Measurements from ENCODE around the gene SPNS3.

The SPNS3 gene

DNA sequence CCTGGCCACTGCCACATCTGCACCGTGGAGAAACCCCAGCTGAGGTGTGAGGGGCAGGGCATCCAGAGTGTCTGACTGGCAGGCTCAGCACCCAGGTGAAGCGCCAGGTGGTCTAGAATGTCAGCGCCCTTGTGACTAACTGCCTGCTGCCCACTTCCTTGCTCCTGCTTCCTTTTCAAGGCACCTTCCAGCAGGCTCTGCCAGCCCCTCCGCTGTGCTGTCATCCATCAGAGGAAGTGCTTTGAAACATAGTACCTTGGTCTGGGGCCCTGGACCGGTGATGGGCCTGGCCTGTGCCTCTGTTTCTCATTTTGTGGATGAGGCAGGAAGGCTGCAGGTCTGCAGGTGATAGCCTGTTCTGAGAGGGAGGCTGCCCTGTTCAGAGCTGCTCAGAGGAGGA, 70.4 kb downstream of the SPNS3 start:
- TF ChIP-seq, protein P1, sequence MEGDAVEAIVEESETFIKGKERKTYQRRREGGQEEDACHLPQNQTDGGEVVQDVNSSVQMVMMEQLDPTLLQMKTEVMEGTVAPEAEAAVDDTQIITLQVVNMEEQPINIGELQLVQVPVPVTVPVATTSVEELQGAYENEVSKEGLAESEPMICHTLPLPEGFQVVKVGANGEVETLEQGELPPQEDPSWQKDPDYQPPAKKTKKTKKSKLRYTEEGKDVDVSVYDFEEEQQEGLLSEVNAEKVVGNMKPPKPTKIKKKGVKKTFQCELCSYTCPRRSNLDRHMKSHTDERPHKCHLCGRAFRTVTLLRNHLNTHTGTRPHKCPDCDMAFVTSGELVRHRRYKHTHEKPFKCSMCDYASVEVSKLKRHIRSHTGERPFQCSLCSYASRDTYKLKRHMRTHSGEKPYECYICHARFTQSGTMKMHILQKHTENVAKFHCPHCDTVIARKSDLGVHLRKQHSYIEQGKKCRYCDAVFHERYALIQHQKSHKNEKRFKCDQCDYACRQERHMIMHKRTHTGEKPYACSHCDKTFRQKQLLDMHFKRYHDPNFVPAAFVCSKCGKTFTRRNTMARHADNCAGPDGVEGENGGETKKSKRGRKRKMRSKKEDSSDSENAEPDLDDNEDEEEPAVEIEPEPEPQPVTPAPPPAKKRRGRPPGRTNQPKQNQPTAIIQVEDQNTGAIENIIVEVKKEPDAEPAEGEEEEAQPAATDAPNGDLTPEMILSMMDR (IDR thresholded peaks at IDR 0.05; ENCODE audit: borderline replicate concordance, insufficient read depth, low read depth, low read length): no peak
- no peak overlapping the region for H3K4me3 ChIP-seq (ENCODE audit: low read depth, low read length)

DNA sequence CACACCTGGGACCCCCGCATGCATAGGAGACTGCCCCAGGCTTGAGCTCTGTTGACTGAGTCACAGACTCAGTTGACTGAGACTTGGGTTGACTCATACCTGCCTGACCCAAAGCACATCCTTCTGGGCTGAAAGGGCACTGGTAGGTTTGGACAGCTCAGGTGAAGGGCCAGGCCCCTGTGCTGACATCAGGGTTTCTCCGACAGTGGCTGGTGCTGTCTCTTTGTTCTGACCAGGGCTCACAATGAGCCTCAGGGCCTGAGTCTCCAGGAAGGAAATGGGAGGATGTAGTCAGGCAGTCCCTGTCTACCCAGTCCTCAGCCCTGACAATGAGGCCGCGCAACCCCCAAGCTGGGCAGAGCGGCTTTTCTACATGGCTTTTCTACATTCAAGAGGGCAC, 71.4 kb downstream of the SPNS3 start:
- TF ChIP-seq, protein P1 (IDR thresholded peaks at IDR 0.05; ENCODE audit: borderline replicate concordance, insufficient read depth, low read depth, low read length): no peak
- no peak overlapping the region for H3K4me3 ChIP-seq (ENCODE audit: low read depth, low read length)

DNA sequence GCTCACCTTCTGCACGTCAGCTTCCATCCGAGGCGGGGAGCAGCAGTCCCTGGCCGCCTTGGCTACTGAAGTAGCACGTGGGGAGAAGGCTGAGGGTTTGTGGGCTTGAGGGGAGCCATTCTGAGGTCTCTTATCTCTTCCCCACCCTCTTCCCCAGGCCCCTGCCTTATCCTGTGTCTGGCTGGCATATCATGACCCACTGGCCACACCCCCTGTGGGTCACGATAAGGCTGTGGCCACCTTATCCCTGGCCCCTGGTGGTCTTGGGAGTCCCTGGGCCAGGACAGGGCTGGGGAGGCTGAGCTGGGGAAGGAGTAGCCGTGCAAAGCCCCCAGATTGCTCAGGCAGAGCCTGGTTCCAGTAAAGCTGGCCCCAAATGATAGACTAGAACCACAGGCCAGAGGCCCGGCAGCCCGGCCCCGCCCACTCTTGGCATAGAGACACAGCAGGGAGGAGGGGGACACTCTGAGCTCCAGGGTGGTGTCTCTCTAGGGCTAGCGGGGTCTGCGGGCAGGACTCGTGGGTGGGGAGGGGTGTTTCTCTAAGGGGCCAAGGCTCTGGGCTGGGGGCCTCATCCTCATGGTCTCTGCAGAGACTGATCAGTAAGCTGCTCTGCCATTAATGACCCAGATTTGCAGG, 72.6 kb downstream of the SPNS3 start:
- H3K4me3 ChIP-seq (ENCODE audit: low read depth, low read length): no peak overlapping the region
- TF ChIP-seq, protein P1 (IDR thresholded peaks at IDR 0.05; ENCODE audit: borderline replicate concordance, insufficient read depth, low read depth, low read length): no peak

DNA sequence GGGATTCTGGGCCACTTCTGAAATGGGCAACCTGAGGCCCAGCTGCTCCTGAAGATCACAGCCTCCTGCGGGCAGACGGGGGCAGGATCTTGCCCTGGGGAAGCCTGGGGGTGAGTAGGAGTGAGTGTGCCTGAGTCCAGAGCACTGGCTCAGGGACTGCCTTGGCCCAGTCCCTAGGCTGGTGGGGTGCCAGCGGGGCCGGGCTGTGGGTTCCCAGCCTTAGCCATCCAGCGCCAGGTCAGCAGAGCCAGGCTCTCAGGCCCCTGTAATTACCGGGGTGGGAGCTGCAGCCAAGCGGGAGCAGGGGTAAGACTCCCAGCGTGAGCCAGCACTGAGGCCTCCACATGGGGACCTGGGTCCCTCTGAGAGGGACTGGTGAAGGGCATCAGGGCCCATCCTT, 73.2 kb downstream of the SPNS3 start:
- no peak overlapping the region for H3K4me3 ChIP-seq (ENCODE audit: low read depth, low read length)
- TF ChIP-seq, protein P1 (IDR thresholded peaks at IDR 0.05; ENCODE audit: borderline replicate concordance, insufficient read depth, low read depth, low read length): no peak

DNA sequence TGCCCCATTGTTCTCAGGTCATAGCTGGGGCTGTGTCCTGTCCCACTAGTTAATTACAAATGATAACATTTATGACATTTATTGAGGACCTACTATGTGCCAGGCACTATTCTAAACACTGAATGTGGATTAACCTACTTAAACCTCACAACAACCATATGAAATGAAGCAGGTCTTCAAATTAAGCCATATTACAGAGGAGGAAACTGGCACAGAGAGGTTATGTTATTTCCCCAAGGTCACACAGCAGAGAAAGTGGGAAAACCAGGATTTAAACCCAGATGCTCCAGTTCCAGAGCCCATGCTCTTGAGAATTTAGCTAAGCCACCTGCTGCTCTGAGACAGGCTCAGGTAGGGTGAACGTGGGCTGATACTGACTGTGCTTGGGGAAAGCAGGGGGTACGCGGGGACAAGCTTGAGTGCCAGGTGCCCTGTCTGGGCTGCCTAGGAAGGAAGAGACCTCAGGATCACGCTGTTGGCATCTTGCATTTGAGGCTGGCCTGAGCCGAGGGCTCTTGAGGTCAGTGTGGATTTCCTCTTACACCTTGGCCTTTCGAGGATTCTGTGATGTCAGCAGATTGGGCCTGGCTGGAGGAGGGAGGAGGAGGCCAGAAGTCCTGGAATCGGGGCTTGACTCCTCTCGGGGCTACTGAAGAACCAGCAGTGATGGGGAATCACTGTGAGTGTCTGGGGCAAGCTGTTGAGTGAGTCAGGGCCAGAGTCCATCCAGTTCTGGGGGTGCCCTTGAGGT, 73.8 kb downstream of the SPNS3 start:
- no peak overlapping the region for H3K4me3 ChIP-seq (ENCODE audit: low read depth, low read length)
- TF ChIP-seq, protein P1 (IDR thresholded peaks at IDR 0.05; ENCODE audit: borderline replicate concordance, insufficient read depth, low read depth, low read length): no peak

DNA sequence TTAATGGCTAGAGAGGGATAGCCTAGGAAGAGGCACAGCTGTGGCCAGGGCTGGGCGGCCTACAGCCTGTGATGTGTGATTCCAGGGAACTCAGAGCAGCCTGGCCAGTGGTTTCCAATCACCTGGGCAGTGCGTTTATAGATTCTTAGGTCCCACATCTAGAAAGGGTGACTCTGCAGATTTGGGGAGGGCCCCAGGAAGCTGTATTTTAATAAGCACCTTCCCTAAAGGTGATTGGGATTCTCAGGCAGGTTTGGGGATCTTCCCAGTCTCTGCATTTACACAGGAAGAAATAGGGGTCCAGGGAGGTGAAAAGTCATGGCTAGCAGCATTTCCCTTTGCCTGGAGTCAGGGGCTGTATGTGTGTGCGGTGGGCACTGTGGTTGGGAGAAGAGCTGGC, 74.5 kb downstream of the SPNS3 start:
- TF ChIP-seq, protein P1 (IDR thresholded peaks at IDR 0.05; ENCODE audit: borderline replicate concordance, insufficient read depth, low read depth, low read length): no peak
- no peak overlapping the region for H3K4me3 ChIP-seq (ENCODE audit: low read depth, low read length)

DNA sequence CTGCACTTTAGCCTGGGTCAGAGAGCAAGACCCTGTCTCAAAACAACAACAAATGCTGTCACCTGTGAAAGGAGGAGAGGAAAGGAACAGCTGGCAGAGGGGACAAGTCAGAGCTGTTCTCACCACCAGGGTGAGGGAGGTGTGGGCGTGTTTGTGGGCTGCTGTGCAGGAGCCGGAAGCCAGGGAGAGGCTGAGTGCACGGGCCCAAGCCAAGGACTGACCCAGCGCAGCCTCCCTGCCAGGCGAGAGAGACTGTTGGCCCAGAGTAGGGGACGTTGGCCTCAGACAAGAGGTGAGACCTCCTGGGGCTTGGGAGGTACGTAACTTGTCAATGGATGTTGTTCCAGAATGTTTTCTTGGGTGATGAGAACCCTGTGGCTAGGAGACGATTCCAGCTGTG, 75.7 kb downstream of the SPNS3 start:
- no peak overlapping the region for H3K4me3 ChIP-seq (ENCODE audit: low read depth, low read length)
- TF ChIP-seq, protein P1 (IDR thresholded peaks at IDR 0.05; ENCODE audit: borderline replicate concordance, insufficient read depth, low read depth, low read length): peak; percentile 14; the same call in 1 of the 2 replicates
